Measurements from ENCODE around the gene PAGR1.
"Not testable (repeated sequence)": the region's sequence is repeated elsewhere in the genome, so short reads cannot be mapped to it uniquely, and the experiment has no call there.

PAGR1 gene

GRCh38 chr16:29793153-29793552 is 22.8 kb upstream of the PAGR1 start:
- DNase-seq, result not testable (repeated sequence)

DNA sequence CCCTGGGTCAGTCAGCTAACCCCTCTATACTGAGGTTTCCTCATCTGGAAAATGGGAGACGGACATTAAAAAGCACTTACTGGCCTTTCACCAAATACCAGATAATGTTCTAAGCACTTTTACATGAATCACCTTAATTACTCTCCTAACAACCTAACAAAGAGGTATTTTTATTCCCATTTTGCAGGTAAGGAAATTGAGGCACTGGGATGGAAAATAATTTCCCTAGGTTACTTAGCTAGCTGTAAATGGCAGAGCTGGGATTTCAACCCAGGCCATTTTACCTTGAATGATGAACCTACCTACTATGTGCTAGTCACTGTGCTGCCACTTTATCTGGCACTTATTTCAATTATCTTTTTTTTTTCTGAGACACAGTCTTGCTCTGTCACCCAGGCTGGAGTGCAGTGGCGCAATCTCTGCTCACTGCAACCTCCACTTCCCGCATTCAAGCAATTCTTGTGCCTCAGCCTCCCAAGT is 21.7 kb upstream of the PAGR1 start:
- DNase-seq, result no peak

- no peak for DNase-seq
Observed at GRCh38 chr16:29802416-29802935, 13.5 kb upstream of the PAGR1 start.

- DNase-seq, result no peak
Observed at GRCh38 chr16:29804020-29804419, 11.9 kb upstream of the PAGR1 start.

GRCh38 chr16:29804455-29805231 is 11.3 kb upstream of the PAGR1 start:
- DNase-seq, result peak; percentile 33

GRCh38 chr16:29805232-29806098 is 10.5 kb upstream of the PAGR1 start:
- peak; percentile 99 for DNase-seq

DNA sequence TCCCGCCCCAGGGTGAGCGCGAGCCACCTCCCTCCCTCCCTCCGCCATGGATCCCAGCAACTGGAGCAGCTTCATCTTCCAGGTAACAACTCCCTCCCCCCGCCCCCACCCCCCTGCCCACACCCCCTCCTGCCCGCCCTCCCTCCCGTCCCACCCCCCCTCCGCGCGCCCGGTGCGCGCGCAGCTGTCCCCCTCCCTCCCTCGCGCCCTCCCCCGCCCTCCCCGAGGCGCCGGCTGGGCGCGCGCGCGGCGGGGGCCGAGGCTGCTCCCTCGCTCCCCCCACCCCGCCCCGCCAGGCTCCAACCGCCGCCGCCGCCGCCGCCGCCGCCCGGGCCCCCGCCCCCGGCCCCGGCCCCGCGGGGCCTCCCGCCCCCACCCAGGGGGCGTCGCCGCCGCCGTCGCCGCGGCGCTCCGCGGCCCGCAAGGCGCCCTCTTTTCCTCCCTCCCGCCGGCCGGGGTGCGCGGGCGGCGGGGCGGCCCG is 9.8 kb upstream of the PAGR1 start, which contains the start of gene MAZ:
Gene MAZ, plus strand, starts transcription at position 431 of the 481 bp plus-strand sequence. CDS start 173 bp downstream, outside the sequence.
- DNase-seq, result no peak

DNA sequence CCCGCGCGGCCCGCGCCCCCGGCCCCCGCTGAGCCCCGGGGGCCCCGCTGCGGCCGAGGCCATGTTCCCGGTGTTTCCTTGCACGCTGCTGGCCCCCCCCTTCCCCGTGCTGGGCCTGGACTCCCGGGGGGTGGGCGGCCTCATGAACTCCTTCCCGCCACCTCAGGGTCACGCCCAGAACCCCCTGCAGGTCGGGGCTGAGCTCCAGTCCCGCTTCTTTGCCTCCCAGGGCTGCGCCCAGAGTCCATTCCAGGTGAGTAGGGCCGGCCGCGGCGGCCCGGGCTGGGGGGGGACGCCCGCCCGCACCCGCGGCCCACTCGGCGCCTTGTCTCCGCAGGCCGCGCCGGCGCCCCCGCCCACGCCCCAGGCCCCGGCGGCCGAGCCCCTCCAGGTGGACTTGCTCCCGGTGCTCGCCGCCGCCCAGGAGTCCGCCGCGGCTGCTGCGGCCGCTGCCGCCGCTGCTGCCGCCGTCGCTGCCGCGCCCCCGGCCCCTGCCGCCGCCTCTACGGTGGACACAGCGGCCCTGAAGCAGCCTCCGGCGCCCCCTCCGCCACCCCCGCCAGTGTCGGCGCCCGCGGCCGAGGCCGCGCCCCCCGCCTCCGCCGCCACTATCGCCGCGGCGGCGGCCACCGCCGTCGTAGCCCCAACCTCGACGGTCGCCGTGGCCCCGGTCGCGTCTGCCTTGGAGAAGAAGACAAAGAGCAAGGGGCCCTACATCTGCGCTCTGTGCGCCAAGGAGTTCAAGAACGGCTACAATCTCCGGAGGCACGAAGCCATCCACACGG is 9.1 kb upstream of the PAGR1 start:
- peak; percentile 56 for DNase-seq

- DNase-seq, result peak; percentile 59
Observed at GRCh38 chr16:29807426-29808218, 8.3 kb upstream of the PAGR1 start.

GRCh38 chr16:29808219-29808900 is 7.6 kb upstream of the PAGR1 start:
- no peak for DNase-seq

GRCh38 chr16:29809031-29809747 is 6.8 kb upstream of the PAGR1 start:
- no peak for DNase-seq

- DNase-seq, result no peak
Observed at GRCh38 chr16:29809850-29810698, 5.9 kb upstream of the PAGR1 start.

DNA sequence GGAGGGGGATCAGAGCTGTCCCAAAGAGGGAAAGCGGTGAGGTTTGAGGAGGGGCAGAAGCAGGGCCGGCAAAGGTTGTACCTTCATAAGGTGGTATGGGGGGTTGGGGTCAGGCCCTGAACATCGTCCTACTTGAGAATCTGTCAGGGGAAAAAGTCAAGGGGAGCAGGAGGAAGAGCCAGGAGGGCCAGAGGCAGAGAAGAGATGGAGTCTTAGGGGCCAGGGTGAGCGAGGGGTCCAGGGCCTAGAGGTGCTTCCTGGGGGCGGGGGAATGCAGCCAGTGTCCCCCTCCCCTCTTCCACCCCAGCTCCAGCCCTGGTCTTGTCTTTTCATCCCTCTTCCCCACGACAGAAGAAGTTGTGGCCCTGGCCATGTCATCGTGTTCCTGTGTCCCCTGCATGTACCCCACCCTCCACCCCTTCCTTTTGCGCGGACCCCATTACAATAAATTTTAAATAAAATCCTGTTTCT is 5.2 kb upstream of the PAGR1 start:
- no peak for DNase-seq

DNA sequence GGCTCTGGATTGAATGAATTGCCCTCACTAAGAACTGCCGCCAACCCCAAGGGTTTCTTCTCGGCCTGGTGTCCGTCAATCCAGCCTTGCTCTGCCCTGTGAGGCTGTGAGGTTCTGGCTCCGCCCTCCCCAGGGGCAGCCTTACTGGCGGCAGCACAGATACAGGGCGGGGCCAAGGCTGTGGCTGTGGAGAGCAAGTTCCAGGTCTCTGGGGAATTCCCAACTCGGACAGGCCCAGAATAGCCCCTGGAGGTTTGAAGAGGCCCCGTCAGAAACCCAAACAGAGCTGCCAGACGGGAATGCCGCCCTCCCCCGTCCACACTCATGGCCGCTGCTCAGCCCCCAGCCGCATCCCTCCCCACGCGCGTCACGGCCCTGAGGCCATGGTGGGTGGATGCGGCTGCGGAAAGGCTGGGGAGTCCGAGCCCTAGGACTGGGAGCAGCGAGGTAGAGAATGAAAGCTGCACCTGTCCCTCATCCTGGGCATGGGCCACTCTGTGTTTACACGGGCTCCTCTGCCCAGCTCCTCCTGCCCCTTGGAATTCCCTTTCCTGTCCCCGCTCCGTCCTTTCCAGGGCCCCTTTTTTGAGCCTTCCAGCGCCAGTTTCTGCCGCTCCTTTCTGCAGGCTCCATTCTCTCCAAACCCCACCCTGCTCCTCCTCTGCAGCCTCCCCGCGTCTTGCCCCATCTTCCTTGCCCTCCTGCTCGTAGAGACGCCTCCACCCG is 4.6 kb upstream of the PAGR1 start:
- DNase-seq, result peak; percentile 90

DNA sequence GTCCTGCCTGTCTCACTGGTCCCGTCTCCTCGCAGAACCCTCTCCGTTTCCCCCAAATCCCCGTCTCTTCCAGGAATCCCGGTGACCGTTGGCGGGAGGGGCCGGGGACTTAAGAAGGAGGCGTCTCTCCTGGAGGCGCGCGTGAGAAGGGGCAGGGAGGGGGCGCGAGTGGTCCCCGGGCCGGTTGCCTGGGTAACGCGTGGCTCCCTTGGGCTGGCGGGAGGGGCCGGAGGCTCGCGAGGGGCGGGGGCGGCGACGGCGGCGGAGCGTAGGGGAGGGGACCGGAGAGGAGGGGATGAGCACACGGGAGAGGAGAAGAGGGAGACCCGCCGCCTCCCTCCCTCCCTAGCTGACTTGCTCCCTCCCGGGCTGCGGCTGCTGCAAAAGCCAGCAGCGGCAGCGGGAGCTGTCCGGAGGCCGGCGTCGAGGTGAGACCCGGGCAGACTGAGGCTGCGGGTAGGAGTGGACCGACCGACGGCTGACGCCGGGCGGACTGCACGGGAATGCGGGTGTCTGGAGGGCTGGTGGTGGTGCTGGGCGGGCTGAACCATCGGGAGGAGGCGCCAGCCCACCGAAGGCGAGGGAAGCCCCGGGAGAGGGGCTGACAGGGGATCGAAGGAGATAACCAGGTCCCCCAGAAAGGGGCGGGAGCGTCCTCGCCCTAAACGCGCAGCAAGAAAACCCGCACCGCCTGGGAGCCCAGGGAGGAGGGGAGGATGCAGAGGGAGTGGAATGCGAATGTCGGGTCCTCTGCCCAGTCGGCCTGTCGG is 3.9 kb upstream of the PAGR1 start, which contains the start of gene PRRT2:
Gene PRRT2, plus strand, starts transcription at position 298 of the 770 bp plus-strand sequence. CDS start 862 bp downstream, outside the sequence.
- peak; percentile 50 for DNase-seq

GRCh38 chr16:29812754-29813643 is 3.0 kb upstream of the PAGR1 start:
- DNase-seq, result no peak

All from NCI-H1105 (cell line).